Neural cell (in vitro differentiated cells): ENCODE data around the gene MBD4. TPM values are rescaled to one million over a fixed set of nuclear protein-coding genes. Genes with fewer than 3 reads are reported as not detected.

Experiments used
- H2AFZ ChIP-seq: fragments of 200-600, 300-800 bp; sonication (generic), shearing (Covaris generic); 2 replicates; pipeline ENCODE4 v1.6.0; 2014; ENCODE audit warnings: low read depth, mild to moderate bottlenecking, antibody characterized with exemption, low read length, moderate library complexity
- H3F3A ChIP-seq: fragments of 200-600 bp; shearing (Covaris generic); 2 replicates; pipeline ENCODE4 v1.6.1; 2016; ENCODE audit warnings: mild to moderate bottlenecking, moderate library complexity, mixed read lengths, antibody characterized with exemption, low read length; ENCODE audit not compliant: insufficient read depth, poor library complexity, severe bottlenecking
- H3K27ac ChIP-seq: fragments of 200-600, 300-800 bp; sonication (generic), shearing (Covaris generic); 2 replicates; pipeline ENCODE4 v1.5.1; 2014; ENCODE audit warnings: mild to moderate bottlenecking, low read length, moderate library complexity
- H3K27me3 ChIP-seq: fragments of 300-800, 200-600 bp; sonication (generic), shearing (Covaris generic); 2 replicates; pipeline ENCODE4 v1.6.0; 2014; ENCODE audit warnings: mild to moderate bottlenecking, low read depth, low read length, moderate library complexity; ENCODE audit not compliant: insufficient read depth
- H3K36me3 ChIP-seq: fragments of 300-800, 200-600 bp; sonication (generic), shearing (Covaris generic); 2 replicates; pipeline ENCODE4 v1.5.1; 2014; ENCODE audit warnings: mild to moderate bottlenecking, antibody characterized with exemption, low read length, moderate library complexity; ENCODE audit not compliant: insufficient read depth
- H3K4me2 ChIP-seq: fragments of 300-800, 200-600 bp; sonication (generic), shearing (Covaris generic); 2 replicates; pipeline ENCODE4 v1.6.0; 2014; ENCODE audit warnings: mild to moderate bottlenecking, low read length
- H3K4me3 ChIP-seq: fragments of 300-800, 200-600 bp; sonication (generic), shearing (Covaris generic); 2 replicates; pipeline ENCODE4 v1.5.1; 2014; ENCODE audit warnings: mild to moderate bottlenecking, low read length, moderate library complexity
- H3K79me2 ChIP-seq: fragments of 200-600 bp; shearing (Covaris generic); replicated peaks from 2 replicates; pipeline ENCODE4 v1.6.0; 2014; ENCODE audit warnings: mild to moderate bottlenecking, low read length, moderate library complexity; ENCODE audit not compliant: insufficient read depth
- H3K9ac ChIP-seq: fragments of 300-800, 200-600 bp; sonication (generic), shearing (Covaris generic); 2 replicates; pipeline ENCODE4 v1.6.1; 2016; ENCODE audit warnings: mild to moderate bottlenecking, low read length, mixed read lengths
- H3K9me2 ChIP-seq: fragments of 200-600 bp; shearing (Covaris generic); 2 replicates; pipeline ENCODE4 v1.6.1; 2016; ENCODE audit warnings: mild to moderate bottlenecking, low read length, mixed read lengths; ENCODE audit not compliant: insufficient read depth
- H3K9me3 ChIP-seq: fragments of 200-600, 300-800 bp; sonication (generic), shearing (Covaris generic); 2 replicates; pipeline ENCODE4 v1.6.1; 2016; ENCODE audit warnings: mild to moderate bottlenecking, mixed run types, low read length, moderate library complexity, mixed read lengths
- H4K20me1 ChIP-seq: fragments of 200-600 bp; shearing (Covaris generic); 2 replicates; pipeline ENCODE4 v1.6.1; 2016; ENCODE audit warnings: mild to moderate bottlenecking, mixed run types; ENCODE audit not compliant: insufficient read depth
- CTCF ChIP-seq: fragments of 450-650 bp; IDR thresholded peaks from 2 replicates; pipeline ENCODE4 v1.5.1; 2014; ENCODE audit warnings: antibody characterized with exemption, mild to moderate bottlenecking, moderate library complexity; ENCODE audit not compliant: poor library complexity, severe bottlenecking
- EP300 ChIP-seq: fragments of 450-650 bp; conservative IDR thresholded peaks from 2 replicates; pipeline ENCODE4 v1.6.1; 2014; ENCODE audit warnings: antibody characterized with exemption, mild to moderate bottlenecking, moderate library complexity; ENCODE audit not compliant: poor library complexity, severe bottlenecking
- EZH2 ChIP-seq: fragments of 200-600, 300-800 bp; shearing (Covaris generic), sonication (generic); IDR thresholded peaks from 2 replicates; pipeline ENCODE4 v1.6.1; 2014; ENCODE audit warnings: antibody characterized with exemption, low read length, borderline replicate concordance, mild to moderate bottlenecking; ENCODE audit not compliant: insufficient read depth, poor library complexity, severe bottlenecking
- MXI1 ChIP-seq: fragments of 450-650 bp; conservative IDR thresholded peaks from 2 replicates; pipeline ENCODE4 v1.6.1; 2014; ENCODE audit warnings: antibody characterized with exemption, mild to moderate bottlenecking; ENCODE audit not compliant: poor library complexity, severe bottlenecking
- POLR2AphosphoS5 ChIP-seq: IDR thresholded peaks from 2 replicates; pipeline ENCODE4 v1.6.1; 2012
- RAD21 ChIP-seq: fragments of 450-650 bp; conservative IDR thresholded peaks from 2 replicates; pipeline ENCODE4 v1.6.1; 2014; ENCODE audit warnings: antibody characterized with exemption, mild to moderate bottlenecking, moderate library complexity
- REST ChIP-seq: IDR thresholded peaks from 2 replicates; pipeline ENCODE4 v1.6.1; 2012; ENCODE audit warnings: borderline replicate concordance
- SMC3 ChIP-seq: fragments of 450-650 bp; conservative IDR thresholded peaks from 2 replicates; pipeline ENCODE4 v1.6.1; 2014; ENCODE audit warnings: antibody characterized with exemption, mild to moderate bottlenecking, moderate library complexity; ENCODE audit not compliant: poor library complexity
- TAF1 ChIP-seq: IDR thresholded peaks from 2 replicates; pipeline ENCODE4 v1.6.1; 2012; ENCODE audit warnings: low read depth
- polyA plus RNA-seq: library from polyadenylated mRNA; depleted of rRNA; stranded (reverse); fragments of >200 nt; gene quantifications from 2 replicates; pipeline ENCODE4 v1.2.3, GENCODE V29; 2014

The MBD4 gene
- polyA plus RNA-seq, 1 donor from 2014 or later, result 50.0 TPM

- H2AFZ ChIP-seq, result no peak overlapping the region
- TF ChIP-seq REST, result no peak
- TF ChIP-seq SMC3, result no peak
- no peak for TF ChIP-seq CTCF
- TF ChIP-seq TAF1, result no peak
- no peak for TF ChIP-seq RAD21
- TF ChIP-seq POLR2AphosphoS5, result no peak
- no peak for TF ChIP-seq MXI1
- no peak for TF ChIP-seq EP300
- no peak for TF ChIP-seq EZH2
- peaks cover 2% of the 10 kb centered on the region for H3K36me3 ChIP-seq
- no peak overlapping the region for H3K9ac ChIP-seq
- H3K27ac ChIP-seq, result no peak overlapping the region
- no peaks in the 10 kb centered on the region for H3K9me3 ChIP-seq
- no peaks in the 10 kb centered on the region for H3F3A ChIP-seq
- no peak overlapping the region for H3K4me2 ChIP-seq
- no peaks in the 10 kb centered on the region for H3K79me2 ChIP-seq
- H4K20me1 ChIP-seq, result no peaks in the 10 kb centered on the region
- no peaks in the 10 kb centered on the region for H3K27me3 ChIP-seq
- no peak overlapping the region for H3K4me3 ChIP-seq
- H3K9me2 ChIP-seq, result no peaks in the 10 kb centered on the region
Observed at GRCh38 chr3:129432036-129432435, 7.7 kb downstream of the MBD4 start.

GRCh38 chr3:129429602-129430001 is 10.1 kb downstream of the MBD4 start:
- H4K20me1 ChIP-seq, result no peaks in the 10 kb centered on the region
- no peak overlapping the region for H3K4me3 ChIP-seq
- no peaks in the 10 kb centered on the region for H3K79me2 ChIP-seq
- no peaks in the 10 kb centered on the region for H3K36me3 ChIP-seq
- H3K27me3 ChIP-seq, result no peaks in the 10 kb centered on the region
- no peaks in the 10 kb centered on the region for H3K9me2 ChIP-seq
- no peaks in the 10 kb centered on the region for H3F3A ChIP-seq
- no peak overlapping the region for H3K9ac ChIP-seq
- no peak overlapping the region for H2AFZ ChIP-seq
- H3K9me3 ChIP-seq, result no peaks in the 10 kb centered on the region
- no peak overlapping the region for H3K27ac ChIP-seq
- TF ChIP-seq TAF1 (no peak), MXI1 (no peak), RAD21 (no peak), POLR2AphosphoS5 (no peak), REST (no peak), EP300 (no peak), EZH2 (no peak), CTCF (no peak), SMC3 (no peak)
- no peak overlapping the region for H3K4me2 ChIP-seq
